IMR-90 (cell line): ENCODE data around the gene CD164L2.

ENCODE experiments used
- BHLHE40 ChIP-seq: fragments of 150-350 bp; IDR thresholded peaks from 2 replicates; pipeline ENCODE4 v1.6.1; 2016; ENCODE audit warnings: mild to moderate bottlenecking, low read depth, low read length
- CEBPB ChIP-seq: IDR thresholded peaks from 2 replicates; pipeline ENCODE4 v1.6.1; 2012; ENCODE audit warnings: low read depth, low read length, improper control_type of control experiment
- MAFK ChIP-seq: IDR thresholded peaks from 2 replicates; pipeline ENCODE4 v1.6.1; 2012; ENCODE audit warnings: low read depth, low read length, improper control_type of control experiment
- MAZ ChIP-seq: IDR thresholded peaks from 2 replicates; pipeline ENCODE4 v1.6.1; 2012; ENCODE audit warnings: low read depth, mild to moderate bottlenecking, low read length, improper control_type of control experiment, moderate library complexity, borderline replicate concordance
- POLR2A ChIP-seq: IDR thresholded peaks from 2 replicates; pipeline ENCODE4 v1.6.1; 2012; ENCODE audit warnings: mild to moderate bottlenecking, low read depth, low read length
- RCOR1 ChIP-seq: IDR thresholded peaks from 2 replicates; pipeline ENCODE4 v1.6.1; 2012; ENCODE audit warnings: mild to moderate bottlenecking, low read length, improper control_type of control experiment; ENCODE audit not compliant: insufficient replicate concordance
- RFX5 ChIP-seq: IDR thresholded peaks from 2 replicates; pipeline ENCODE4 v1.8.0; 2012; ENCODE audit warnings: low read depth, mild to moderate bottlenecking, low read length, moderate library complexity
- USF2 ChIP-seq: fragments of 150-350 bp; IDR thresholded peaks from 2 replicates; pipeline ENCODE4 v1.6.1; 2017; ENCODE audit warnings: mild to moderate bottlenecking, antibody characterized with exemption, low read length, low read depth
- TF ChIP-seq, protein P1 (sequence below): conservative IDR thresholded peaks from 2 replicates; pipeline ENCODE4 v1.5.1; 2012; ENCODE audit warnings: mild to moderate bottlenecking, low read depth, low read length, improper control_type of control experiment

- TF ChIP-seq, protein P1, sequence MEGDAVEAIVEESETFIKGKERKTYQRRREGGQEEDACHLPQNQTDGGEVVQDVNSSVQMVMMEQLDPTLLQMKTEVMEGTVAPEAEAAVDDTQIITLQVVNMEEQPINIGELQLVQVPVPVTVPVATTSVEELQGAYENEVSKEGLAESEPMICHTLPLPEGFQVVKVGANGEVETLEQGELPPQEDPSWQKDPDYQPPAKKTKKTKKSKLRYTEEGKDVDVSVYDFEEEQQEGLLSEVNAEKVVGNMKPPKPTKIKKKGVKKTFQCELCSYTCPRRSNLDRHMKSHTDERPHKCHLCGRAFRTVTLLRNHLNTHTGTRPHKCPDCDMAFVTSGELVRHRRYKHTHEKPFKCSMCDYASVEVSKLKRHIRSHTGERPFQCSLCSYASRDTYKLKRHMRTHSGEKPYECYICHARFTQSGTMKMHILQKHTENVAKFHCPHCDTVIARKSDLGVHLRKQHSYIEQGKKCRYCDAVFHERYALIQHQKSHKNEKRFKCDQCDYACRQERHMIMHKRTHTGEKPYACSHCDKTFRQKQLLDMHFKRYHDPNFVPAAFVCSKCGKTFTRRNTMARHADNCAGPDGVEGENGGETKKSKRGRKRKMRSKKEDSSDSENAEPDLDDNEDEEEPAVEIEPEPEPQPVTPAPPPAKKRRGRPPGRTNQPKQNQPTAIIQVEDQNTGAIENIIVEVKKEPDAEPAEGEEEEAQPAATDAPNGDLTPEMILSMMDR, result no peak
- TF ChIP-seq POLR2A, result no peak
- no peak for TF ChIP-seq MAZ
- no peak for TF ChIP-seq CEBPB
- no peak for TF ChIP-seq RCOR1
- no peak for TF ChIP-seq RFX5
- TF ChIP-seq MAFK, result no peak
- TF ChIP-seq USF2, result no peak
- no peak for TF ChIP-seq BHLHE40
Measured at GRCh38 chr1:27413004-27413403, 29.9 kb upstream of the CD164L2 start.
